Fibroblast of mammary gland (primary cell): ENCODE results near the gene TBC1D20.

Experiments
- DNase-seq: peaks from one replicate; pipeline ENCODE4 v3.0.0-alpha.2; 2010; ENCODE audit warnings: low read depth
- H3K4me3 ChIP-seq: 2 replicates; pipeline ENCODE4 v1.5.1; 2011; ENCODE audit warnings: low read depth, mild to moderate bottlenecking, low read length, moderate library complexity; ENCODE audit not compliant: control insufficient read depth
- TF ChIP-seq, protein P1 (sequence below): conservative IDR thresholded peaks from 2 replicates; pipeline ENCODE4 v1.5.1; 2011; ENCODE audit warnings: low read depth, low read length, inconsistent platforms; ENCODE audit not compliant: control insufficient read depth, insufficient read depth

Gene TBC1D20

DNA sequence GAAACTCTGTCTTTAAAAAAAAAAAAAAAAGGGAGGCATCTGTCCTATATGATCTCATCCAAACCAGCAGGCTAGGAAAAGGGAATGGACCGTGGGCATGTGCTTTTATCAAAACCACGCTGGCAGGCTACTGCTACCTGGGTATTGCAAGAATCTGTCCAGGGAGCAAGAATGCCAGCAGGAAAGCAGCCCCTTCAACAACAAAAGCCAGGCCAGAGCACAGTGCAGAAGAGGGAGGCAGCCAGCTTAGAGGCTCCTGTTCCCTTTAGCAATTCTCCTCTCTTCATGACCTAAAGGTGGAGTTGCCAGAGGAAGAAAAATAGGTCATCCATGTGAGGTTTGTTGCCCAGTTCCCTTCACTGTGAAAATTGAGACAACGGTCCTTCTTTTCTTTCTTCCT lies 18.2 kb downstream of the TBC1D20 start:
- TF ChIP-seq, protein P1, sequence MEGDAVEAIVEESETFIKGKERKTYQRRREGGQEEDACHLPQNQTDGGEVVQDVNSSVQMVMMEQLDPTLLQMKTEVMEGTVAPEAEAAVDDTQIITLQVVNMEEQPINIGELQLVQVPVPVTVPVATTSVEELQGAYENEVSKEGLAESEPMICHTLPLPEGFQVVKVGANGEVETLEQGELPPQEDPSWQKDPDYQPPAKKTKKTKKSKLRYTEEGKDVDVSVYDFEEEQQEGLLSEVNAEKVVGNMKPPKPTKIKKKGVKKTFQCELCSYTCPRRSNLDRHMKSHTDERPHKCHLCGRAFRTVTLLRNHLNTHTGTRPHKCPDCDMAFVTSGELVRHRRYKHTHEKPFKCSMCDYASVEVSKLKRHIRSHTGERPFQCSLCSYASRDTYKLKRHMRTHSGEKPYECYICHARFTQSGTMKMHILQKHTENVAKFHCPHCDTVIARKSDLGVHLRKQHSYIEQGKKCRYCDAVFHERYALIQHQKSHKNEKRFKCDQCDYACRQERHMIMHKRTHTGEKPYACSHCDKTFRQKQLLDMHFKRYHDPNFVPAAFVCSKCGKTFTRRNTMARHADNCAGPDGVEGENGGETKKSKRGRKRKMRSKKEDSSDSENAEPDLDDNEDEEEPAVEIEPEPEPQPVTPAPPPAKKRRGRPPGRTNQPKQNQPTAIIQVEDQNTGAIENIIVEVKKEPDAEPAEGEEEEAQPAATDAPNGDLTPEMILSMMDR: no peak
- no peak overlapping the region for H3K4me3 ChIP-seq
- DNase-seq: no peak

DNA sequence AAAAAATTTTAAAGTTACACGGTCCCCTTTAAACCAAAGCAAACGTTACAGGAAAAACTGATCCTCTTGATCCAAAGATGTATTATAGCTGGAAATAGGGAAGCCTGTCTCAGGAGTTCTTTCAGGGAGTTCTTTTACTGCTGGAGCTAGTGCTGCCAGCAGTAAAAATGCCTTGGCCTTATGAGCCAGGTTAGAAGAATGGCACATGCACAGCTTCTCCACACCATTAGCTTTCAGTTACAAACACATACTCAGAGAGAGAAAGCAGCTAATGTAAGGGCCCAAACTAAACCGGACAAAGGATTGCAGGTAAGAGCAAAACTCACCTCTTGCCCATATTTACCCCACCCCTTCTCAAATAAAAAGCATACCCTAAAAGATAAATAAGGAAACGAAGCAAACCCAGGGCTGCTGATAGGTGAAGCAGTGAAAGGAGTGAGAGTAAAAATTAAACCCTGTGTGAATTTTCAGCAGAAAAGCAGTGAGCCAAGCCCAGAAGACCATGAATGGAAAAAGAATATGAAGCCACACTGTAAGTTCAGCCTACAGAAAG lies 19.0 kb downstream of the TBC1D20 start:
- no peak overlapping the region for H3K4me3 ChIP-seq
- no peak for DNase-seq
- TF ChIP-seq, protein P1: no peak

DNA sequence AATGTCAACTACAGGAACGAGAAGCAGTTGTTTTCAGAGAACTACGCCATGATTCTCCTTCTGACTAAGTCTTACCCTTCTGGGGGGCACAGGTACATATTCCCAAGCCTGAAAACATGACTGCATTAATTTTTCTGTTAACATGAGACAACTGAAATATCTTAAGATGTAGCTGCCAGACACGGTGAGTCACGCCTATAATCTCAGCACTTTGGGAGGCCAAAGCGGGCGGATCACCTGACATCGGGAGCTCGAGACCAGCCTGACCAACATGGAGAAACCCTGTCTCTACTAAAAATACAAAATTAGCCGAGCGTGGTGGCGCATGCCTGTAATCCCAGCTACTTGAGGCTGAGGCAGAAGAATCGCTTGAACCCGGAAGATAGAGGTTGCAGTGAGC lies 21.7 kb downstream of the TBC1D20 start:
- H3K4me3 ChIP-seq: no peak overlapping the region
- DNase-seq: peak; percentile 45
- TF ChIP-seq, protein P1: no peak

DNA sequence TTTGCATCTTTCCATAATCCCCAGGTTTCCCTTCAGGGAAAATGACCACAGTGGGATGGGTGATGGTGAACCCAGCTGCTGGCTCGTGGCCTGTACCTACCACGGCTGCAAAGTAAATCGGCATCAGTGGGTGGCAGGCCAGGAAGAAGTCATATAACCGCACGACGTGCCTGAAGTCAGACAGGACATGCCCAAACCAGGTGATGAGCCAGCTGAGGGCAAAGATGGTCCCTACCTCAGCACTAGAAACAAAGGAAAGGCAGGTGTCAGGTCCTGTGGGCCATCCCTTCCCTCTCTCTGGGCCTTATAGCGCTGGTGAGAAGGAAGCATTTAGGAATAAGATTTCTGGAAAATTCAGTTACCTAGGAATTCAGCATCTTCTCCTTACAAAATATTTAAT lies 22.2 kb downstream of the TBC1D20 start:
- TF ChIP-seq, protein P1: no peak
- no peak for DNase-seq
- H3K4me3 ChIP-seq: no peak overlapping the region

DNA sequence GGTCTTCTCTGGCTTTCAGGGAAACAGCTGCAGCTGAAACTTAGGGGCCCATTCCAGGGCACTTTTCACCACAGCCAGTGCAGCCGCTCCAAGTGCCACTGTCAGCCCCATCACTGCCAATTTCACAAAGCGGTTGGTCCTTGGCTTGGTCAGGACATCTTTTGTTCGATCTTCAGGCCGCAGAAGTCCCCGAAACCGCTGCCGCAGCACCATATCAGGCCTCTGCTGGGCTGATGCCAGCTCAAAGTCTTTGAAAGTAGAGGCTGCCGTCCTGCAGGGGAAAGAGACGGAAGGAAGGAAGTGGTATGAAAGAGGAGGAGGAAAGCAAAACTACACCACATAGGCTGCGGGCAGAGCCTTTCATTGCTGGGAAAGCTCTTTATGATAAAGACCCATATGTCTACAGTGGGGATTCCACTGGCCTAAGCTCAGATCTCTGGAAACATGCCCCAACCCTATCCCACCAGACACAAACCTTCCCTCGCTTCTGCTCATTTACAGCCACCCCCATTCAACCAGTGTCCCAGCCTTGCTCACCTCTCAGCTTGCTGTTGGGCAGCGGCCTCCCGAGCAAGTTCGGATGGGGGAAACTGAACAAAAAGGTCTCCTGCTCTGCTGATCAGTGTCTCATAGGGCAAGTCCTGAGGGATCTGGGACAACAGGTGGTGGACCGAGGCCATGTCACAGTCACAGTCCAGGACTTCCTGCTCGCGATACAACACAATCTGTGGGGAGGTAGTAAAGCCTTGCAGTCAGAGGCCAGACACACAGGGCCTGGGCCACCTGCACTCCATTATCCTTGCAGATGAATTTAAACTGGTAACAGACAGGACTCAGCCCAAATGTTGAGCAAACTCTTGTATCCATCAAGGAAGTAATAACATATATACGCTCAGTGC lies 23.5 kb downstream of the TBC1D20 start:
- no peak overlapping the region for H3K4me3 ChIP-seq
- TF ChIP-seq, protein P1: no peak
- no peak for DNase-seq

DNA sequence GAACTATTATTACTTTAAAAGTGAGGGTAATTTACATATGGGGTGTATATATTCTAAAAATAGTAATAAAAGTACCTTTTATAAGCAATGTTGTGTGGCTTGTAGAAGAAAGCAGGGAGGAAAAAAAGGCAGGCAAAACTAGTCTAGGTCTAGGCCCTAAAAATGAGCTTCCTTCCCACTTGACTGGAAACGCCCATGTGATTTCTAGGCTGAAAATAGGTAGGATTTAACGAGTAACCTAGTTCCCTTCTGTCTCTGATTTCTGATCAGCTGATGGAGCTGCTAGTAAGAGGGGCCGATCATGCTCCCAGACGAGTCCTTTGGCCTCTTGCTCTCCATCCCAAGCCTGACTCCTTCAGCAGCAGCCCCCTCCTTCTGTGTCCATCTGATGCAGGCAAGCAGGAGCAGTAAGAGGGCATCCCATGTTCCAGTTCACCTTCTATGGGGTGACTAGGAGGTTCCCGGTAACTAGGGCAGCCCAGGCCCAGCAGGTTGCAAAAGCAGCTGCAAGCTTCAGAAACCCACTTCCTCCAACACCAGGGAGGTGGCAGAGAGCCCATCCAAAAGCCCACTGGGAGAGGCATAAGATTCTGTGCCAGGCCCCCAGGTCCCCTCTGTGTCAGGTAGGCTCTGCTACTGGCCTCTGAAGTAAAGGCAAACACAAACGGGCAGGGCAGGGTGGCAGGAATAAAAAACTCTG lies 24.4 kb downstream of the TBC1D20 start:
- TF ChIP-seq, protein P1: no peak
- DNase-seq: no peak
- H3K4me3 ChIP-seq: no peak overlapping the region
